Measurements from ENCODE around the gene LRP10.

The LRP10 gene

DNA sequence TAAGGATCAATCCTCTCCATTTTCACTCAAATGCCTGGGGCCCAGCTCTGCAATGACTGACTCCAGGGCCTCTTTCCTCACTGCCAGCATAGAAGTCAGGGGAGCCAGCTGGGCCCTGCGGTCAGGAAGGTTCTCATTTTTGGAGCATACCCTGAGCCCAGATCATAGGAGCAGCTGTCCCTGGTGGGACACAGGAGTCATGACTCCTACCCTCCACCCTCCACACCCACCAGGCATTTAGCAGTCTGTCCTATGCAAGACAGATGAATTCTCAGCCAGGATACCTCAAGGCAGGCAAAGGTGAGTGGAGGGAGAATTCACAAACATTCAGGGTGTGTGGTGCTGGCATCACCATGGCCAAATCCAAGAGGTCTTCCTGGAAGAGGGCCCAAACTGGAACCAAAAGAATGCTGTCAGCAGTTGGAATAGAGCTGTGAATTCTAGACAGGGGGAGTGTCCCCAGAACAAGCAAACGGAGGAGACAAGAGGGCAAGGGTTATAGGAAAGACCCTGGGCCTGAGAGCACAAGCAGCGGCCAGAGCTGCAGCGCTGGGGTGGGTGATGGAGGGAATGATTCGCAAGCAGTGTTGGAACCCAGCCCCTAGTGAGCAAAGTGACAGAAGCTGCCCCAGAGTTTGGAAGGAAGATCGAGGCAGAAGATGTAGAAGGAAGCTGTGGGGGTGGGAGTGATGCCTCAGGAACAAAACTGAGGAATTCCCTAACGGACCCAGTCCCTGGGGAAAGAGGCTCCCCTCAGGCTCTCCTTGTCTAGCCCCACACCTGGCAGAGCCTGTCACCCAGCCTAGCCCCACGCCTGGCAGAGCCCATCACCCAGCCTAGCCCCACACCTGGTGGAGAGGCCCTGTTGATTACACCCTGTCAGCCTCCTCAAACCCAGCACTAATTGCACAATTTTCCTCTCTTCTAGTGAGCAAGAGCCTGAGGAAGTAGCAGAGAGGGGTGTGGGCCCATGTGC is 7.0 kb downstream of the LRP10 start:
- Histone ChIP-seq H3K27me3 (replicated peaks; ENCODE audit: control insufficient read depth, insufficient read depth, low read length, poor library complexity, severe bottlenecking) (no peaks in the 10 kb centered on the region), H3K9me3 (ENCODE audit: control insufficient read depth, low read length) (no peaks in the 10 kb centered on the region), H3K4me3 (ENCODE audit: insufficient read depth, low read depth, low read length, poor library complexity, severe bottlenecking) (no peak overlapping the region), H3K4me1 (ENCODE audit: control insufficient read depth, insufficient read depth, low read length, poor library complexity, severe bottlenecking) (peaks cover 7% of the 10 kb centered on the region), H3K36me3 (ENCODE audit: control insufficient read depth, insufficient read depth, low read length) (peaks cover 59% of the 10 kb centered on the region), H3K27ac (ENCODE audit: insufficient read depth, low read length, poor library complexity, severe bottlenecking) (no peak overlapping the region)
- DNase-seq = no peak

DNA sequence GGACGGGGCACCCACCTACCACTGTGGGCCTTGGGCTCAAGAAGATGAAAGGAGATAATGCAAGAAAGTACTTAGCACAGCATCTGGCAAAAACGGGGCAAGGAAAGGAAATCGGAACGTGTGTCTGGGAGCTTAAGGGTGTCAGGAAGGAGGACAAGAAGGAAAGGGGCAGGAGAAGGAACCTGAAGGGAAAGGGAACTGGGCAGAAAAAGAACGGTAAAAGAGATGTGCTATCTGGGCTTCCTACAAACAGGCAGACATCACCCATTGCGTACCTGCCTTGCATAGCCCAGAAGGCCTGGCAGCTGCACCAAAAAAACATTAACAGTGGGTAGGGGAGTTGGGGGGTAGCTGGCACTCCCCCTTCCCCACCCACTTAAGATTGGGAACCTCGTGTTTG is 10.5 kb downstream of the LRP10 start:
- no peak overlapping the region for H3K27ac ChIP-seq (ENCODE audit: insufficient read depth, low read length, poor library complexity, severe bottlenecking)
- H3K4me3 ChIP-seq (ENCODE audit: insufficient read depth, low read depth, low read length, poor library complexity, severe bottlenecking) = no peak overlapping the region
- H3K9me3 ChIP-seq (ENCODE audit: control insufficient read depth, low read length) = no peaks in the 10 kb centered on the region
- no peaks in the 10 kb centered on the region for H3K27me3 ChIP-seq (replicated peaks; ENCODE audit: control insufficient read depth, insufficient read depth, low read length, poor library complexity, severe bottlenecking)
- peaks cover 11% of the 10 kb centered on the region for H3K4me1 ChIP-seq (ENCODE audit: control insufficient read depth, insufficient read depth, low read length, poor library complexity, severe bottlenecking)
- DNase-seq = no peak
- peaks cover 25% of the 10 kb centered on the region for H3K36me3 ChIP-seq (ENCODE audit: control insufficient read depth, insufficient read depth, low read length)

DNA sequence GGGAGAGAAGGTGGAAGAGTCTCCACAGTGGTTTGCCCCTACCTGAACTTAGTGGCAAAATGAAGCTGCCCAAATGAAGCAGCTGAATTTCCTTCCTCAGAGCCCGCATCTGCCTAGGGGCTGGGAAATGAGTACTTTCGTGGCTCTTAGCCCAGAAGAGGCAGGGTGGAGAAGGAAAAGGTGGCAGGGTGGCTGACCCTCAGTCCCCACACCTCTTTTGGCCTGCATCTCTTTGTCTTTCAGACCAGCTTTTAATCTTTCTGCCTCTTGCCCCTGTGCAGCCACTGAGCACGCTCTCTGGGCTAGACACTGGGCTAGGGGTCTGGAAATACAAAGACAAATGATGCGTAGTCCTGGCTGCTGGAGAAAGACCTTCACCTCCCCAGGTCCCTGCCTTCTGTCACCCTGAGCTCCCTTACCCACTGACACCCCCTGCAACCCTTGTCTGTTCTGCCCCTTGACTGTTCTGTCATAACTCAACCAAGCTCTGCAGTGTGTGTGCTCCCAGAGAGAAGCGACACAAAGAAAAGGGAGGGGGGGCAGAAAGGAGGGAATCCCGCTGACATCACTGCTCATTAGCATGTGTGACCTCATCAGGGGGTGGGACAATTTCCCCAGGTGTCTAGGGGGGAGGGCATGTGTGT is 11.1 kb downstream of the LRP10 start:
- Histone ChIP-seq H3K4me1 (ENCODE audit: control insufficient read depth, insufficient read depth, low read length, poor library complexity, severe bottlenecking) (peaks cover 12% of the 10 kb centered on the region), H3K27ac (ENCODE audit: insufficient read depth, low read length, poor library complexity, severe bottlenecking) (no peak overlapping the region), H3K4me3 (ENCODE audit: insufficient read depth, low read depth, low read length, poor library complexity, severe bottlenecking) (no peak overlapping the region), H3K36me3 (ENCODE audit: control insufficient read depth, insufficient read depth, low read length) (peaks cover 19% of the 10 kb centered on the region), H3K9me3 (ENCODE audit: control insufficient read depth, low read length) (no peaks in the 10 kb centered on the region), H3K27me3 (replicated peaks; ENCODE audit: control insufficient read depth, insufficient read depth, low read length, poor library complexity, severe bottlenecking) (no peaks in the 10 kb centered on the region)
- peak in 2 of 3 donors; percentile 18 to 21 for DNase-seq

DNA sequence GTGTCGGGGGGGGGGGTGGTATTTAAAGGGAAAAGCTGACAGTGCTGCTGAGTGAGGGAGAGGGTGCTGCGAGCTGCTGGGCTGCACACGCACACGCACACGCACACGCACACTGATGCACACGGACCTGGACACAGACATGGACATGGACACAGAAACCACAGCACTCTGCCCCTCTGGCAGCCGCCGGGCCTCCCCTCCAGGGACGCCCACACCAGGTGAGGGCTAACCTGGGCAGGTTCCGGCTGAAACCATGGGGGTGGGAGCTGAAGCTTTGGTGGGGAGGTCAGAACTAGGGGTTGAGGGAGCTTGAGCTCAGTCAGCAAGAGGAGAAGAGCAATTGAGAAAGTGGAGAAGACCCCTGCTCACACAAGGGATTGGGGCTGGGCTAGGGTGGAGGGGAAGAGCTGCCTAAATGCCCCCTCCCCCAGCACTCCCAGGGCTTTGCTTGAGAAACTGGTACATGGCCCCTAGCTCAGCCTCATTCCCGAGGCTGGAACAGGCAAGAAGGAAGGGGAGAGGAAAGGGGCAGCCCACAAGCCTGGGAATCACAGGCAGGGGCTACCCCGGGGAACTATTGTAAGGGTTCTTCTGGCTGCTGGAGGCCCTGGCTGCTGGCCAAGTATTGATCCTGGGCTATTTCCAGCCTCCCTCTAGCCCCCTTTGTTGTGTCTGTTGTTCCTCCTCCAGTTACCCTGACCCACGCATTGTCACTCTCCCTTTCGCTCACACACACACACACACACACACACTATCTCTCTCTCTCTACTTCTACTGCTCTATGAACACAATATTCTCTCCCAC is 11.8 kb downstream of the LRP10 start, which contains the start of gene REM2:
Gene REM2, plus strand, starts transcription at position 50 of the 804 bp plus-strand sequence. Its CDS starts 66 bp downstream, at position 116.
- Histone ChIP-seq H3K4me1 (ENCODE audit: control insufficient read depth, insufficient read depth, low read length, poor library complexity, severe bottlenecking) (peaks cover 19% of the 10 kb centered on the region), H3K36me3 (ENCODE audit: control insufficient read depth, insufficient read depth, low read length) (peaks cover 11% of the 10 kb centered on the region), H3K27me3 (replicated peaks; ENCODE audit: control insufficient read depth, insufficient read depth, low read length, poor library complexity, severe bottlenecking) (no peaks in the 10 kb centered on the region), H3K27ac (ENCODE audit: insufficient read depth, low read length, poor library complexity, severe bottlenecking) (no peak within 1 kb of the TSS), H3K9me3 (ENCODE audit: control insufficient read depth, low read length) (no peaks in the 10 kb centered on the region), H3K4me3 (ENCODE audit: insufficient read depth, low read depth, low read length, poor library complexity, severe bottlenecking) (no peak within 1 kb of the TSS)
- DNase-seq = no peak

- peaks cover 22% of the 10 kb centered on the region for H3K4me1 ChIP-seq (ENCODE audit: control insufficient read depth, insufficient read depth, low read length, poor library complexity, severe bottlenecking)
- no peak for DNase-seq
- no peaks in the 10 kb centered on the region for H3K27me3 ChIP-seq (replicated peaks; ENCODE audit: control insufficient read depth, insufficient read depth, low read length, poor library complexity, severe bottlenecking)
- no peaks in the 10 kb centered on the region for H3K9me3 ChIP-seq (ENCODE audit: control insufficient read depth, low read length)
- no peak overlapping the region for H3K4me3 ChIP-seq (ENCODE audit: insufficient read depth, low read depth, low read length, poor library complexity, severe bottlenecking)
- no peak overlapping the region for H3K27ac ChIP-seq (ENCODE audit: insufficient read depth, low read length, poor library complexity, severe bottlenecking)
- peaks cover 4% of the 10 kb centered on the region for H3K36me3 ChIP-seq (ENCODE audit: control insufficient read depth, insufficient read depth, low read length)
These were observed 12.7 kb downstream of the LRP10 start for GRCh38 chr14:22884076-22884737.

DNA sequence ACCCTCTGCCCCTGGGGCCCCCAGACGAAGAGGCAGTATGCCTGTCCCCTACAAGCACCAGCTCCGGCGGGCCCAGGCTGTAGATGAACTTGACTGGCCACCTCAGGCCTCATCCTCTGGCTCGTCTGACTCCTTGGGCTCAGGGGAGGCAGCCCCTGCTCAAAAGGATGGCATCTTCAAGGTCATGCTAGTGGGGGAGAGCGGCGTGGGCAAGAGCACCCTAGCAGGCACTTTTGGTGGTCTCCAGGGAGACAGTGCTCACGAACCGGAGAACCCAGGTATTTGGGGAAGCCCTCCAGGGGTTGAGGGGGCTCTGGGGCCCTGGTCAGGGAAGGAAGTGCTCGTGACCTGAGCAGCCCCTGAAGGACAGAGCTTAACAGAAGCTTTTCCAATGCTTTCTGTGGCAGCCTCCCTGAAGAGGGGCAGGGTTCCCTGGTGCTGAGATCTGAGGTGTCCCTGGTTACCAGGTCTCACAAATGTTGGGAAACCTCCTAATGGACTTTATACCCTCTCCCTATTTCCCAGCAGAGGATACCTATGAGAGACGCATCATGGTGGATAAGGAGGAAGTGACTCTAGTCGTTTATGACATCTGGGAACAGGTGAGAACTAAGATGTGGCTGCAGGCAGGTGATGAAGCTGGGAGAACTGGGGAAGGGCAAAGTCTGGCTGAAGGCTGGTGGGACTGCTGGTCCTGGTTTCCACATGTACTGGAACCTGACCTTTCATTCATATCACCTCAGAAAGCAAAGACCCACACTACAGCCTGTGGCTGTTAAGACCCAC is 13.4 kb downstream of the LRP10 start:
- Histone ChIP-seq H3K4me3 (ENCODE audit: insufficient read depth, low read depth, low read length, poor library complexity, severe bottlenecking) (no peak overlapping the region), H3K9me3 (ENCODE audit: control insufficient read depth, low read length) (no peaks in the 10 kb centered on the region), H3K27ac (ENCODE audit: insufficient read depth, low read length, poor library complexity, severe bottlenecking) (no peak overlapping the region), H3K27me3 (replicated peaks; ENCODE audit: control insufficient read depth, insufficient read depth, low read length, poor library complexity, severe bottlenecking) (no peaks in the 10 kb centered on the region), H3K4me1 (ENCODE audit: control insufficient read depth, insufficient read depth, low read length, poor library complexity, severe bottlenecking) (peaks cover 25% of the 10 kb centered on the region), H3K36me3 (ENCODE audit: control insufficient read depth, insufficient read depth, low read length) (no peaks in the 10 kb centered on the region)
- no peak for DNase-seq

DNA sequence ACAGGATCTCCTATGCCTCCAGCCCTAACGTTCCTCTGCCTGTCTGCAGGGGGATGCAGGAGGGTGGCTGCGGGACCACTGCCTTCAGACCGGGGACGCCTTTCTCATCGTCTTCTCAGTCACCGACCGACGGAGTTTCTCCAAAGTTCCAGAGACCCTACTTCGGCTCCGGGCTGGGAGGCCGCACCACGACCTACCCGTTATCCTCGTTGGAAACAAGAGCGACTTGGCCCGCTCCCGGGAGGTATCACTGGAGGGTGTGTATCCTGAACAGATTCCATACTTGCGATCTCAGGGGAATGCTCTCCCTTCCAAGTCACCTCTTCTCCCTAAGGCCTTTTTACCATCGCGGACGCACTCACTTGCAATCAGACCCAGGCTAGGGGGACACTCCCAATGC is 14.4 kb downstream of the LRP10 start:
- Histone ChIP-seq H3K36me3 (ENCODE audit: control insufficient read depth, insufficient read depth, low read length) (no peaks in the 10 kb centered on the region), H3K9me3 (ENCODE audit: control insufficient read depth, low read length) (no peaks in the 10 kb centered on the region), H3K4me3 (ENCODE audit: insufficient read depth, low read depth, low read length, poor library complexity, severe bottlenecking) (peak overlapping the region; percentile 50), H3K27ac (ENCODE audit: insufficient read depth, low read length, poor library complexity, severe bottlenecking) (peak overlapping the region; percentile 75), H3K4me1 (ENCODE audit: control insufficient read depth, insufficient read depth, low read length, poor library complexity, severe bottlenecking) (peaks cover 25% of the 10 kb centered on the region), H3K27me3 (replicated peaks; ENCODE audit: control insufficient read depth, insufficient read depth, low read length, poor library complexity, severe bottlenecking) (no peaks in the 10 kb centered on the region)
- no peak for DNase-seq

GRCh38 chr14:22886500-22887259 is 15.1 kb downstream of the LRP10 start:
- no peaks in the 10 kb centered on the region for H3K9me3 ChIP-seq (ENCODE audit: control insufficient read depth, low read length)
- no peaks in the 10 kb centered on the region for H3K27me3 ChIP-seq (replicated peaks; ENCODE audit: control insufficient read depth, insufficient read depth, low read length, poor library complexity, severe bottlenecking)
- peak; percentile 73 to 74 (median 73) for DNase-seq
- H3K36me3 ChIP-seq (ENCODE audit: control insufficient read depth, insufficient read depth, low read length) = no peaks in the 10 kb centered on the region
- H3K4me3 ChIP-seq (ENCODE audit: insufficient read depth, low read depth, low read length, poor library complexity, severe bottlenecking) = peak overlapping the region; percentile 50
- peaks cover 25% of the 10 kb centered on the region for H3K4me1 ChIP-seq (ENCODE audit: control insufficient read depth, insufficient read depth, low read length, poor library complexity, severe bottlenecking)
- peak overlapping the region; percentile 75 for H3K27ac ChIP-seq (ENCODE audit: insufficient read depth, low read length, poor library complexity, severe bottlenecking)

All from effector memory CD4-positive, alpha-beta T cell (primary cell).